ENCODE measurements around the gene RPN1. TPM values are rescaled to one million over a fixed set of nuclear protein-coding genes. Genes with fewer than 3 reads are reported as not detected.
A peak's percentile ranks its signal among the peaks of the same experiment; 100 is the strongest.

Gene RPN1
- total RNA-seq, 2 donors from 2014 or later, result 126 to 133 TPM

- Histone ChIP-seq H3K27me3 (no peaks in the 10 kb centered on the region), H3K27ac (no peak overlapping the region), H3K4me1 (no peaks in the 10 kb centered on the region), H3K9me3 (no peaks in the 10 kb centered on the region), H3K36me3 (replicated peaks in 1 of 2; ENCODE audit: insufficient read depth in 1 of 2, low read depth in 2 of 2) (no peaks in the 10 kb centered on the region), H3K4me3 (no peak overlapping the region)
- DNase-seq (no peak), ATAC-seq (no peak)
- TF ChIP-seq POLR2A (IDR thresholded peaks at IDR 0.05) (no peak), CTCF (IDR thresholded peaks at IDR 0.05) (no peak)
- WGBS, 2 donors, result 73 to 74% methylated on average over 6 to 12 of the region's 12 CpGs
- intact Hi-C loops (cut with DNase I), result no loop called here
These were observed 74.8 kb downstream of the RPN1 start for GRCh38 chr3:128575777-128576176.

GRCh38 chr3:128573707-128574162, 76.9 kb downstream of the RPN1 start:
- intact Hi-C loops (cut with DNase I), result no loop called here
- H3K4me1 ChIP-seq, result no peaks in the 10 kb centered on the region
- TF ChIP-seq CTCF (IDR thresholded peaks at IDR 0.05), result no peak
- no peak for DNase-seq
- peak; percentile 30 for ATAC-seq
- H3K4me3 ChIP-seq, result no peak overlapping the region
- 41 to 49% methylated on average over 14 of the region's 14 CpGs for WGBS, 2 donors
- H3K9me3 ChIP-seq, result no peaks in the 10 kb centered on the region
- H3K27me3 ChIP-seq, result no peaks in the 10 kb centered on the region
- H3K36me3 ChIP-seq (replicated peaks in 1 of 2; ENCODE audit: insufficient read depth in 1 of 2, low read depth in 2 of 2), result no peaks in the 10 kb centered on the region
- no peak overlapping the region for H3K27ac ChIP-seq

- Histone ChIP-seq H3K4me1 (no peaks in the 10 kb centered on the region), H3K27me3 (no peaks in the 10 kb centered on the region), H3K9me3 (no peaks in the 10 kb centered on the region), H3K36me3 (replicated peaks in 1 of 2; ENCODE audit: insufficient read depth in 1 of 2, low read depth in 2 of 2) (no peaks in the 10 kb centered on the region), H3K27ac (no peak overlapping the region), H3K4me3 (no peak overlapping the region)
- ATAC-seq, result no peak
- DNase-seq, result no peak
- intact Hi-C loops (cut with DNase I), result no loop called here
- 21 to 51% methylated on average over 4 to 6 of the region's 6 CpGs for WGBS, 2 donors
- TF ChIP-seq POLR2A (IDR thresholded peaks at IDR 0.05), result no peak
- no peak for TF ChIP-seq CTCF (IDR thresholded peaks at IDR 0.05)
These were observed 77.5 kb downstream of the RPN1 start for GRCh38 chr3:128573160-128573559.

- no peaks in the 10 kb centered on the region for H3K9me3 ChIP-seq
- no peak overlapping the region for H3K27ac ChIP-seq
- WGBS, 2 donors, result 31 to 52% methylated on average over 5 of the region's 5 CpGs
- DNase-seq (no peak), ATAC-seq (no peak)
- intact Hi-C loops (cut with DNase I), result no loop called here
- peak in 1 of 7 experiments; percentile 23 for TF ChIP-seq CTCF (IDR thresholded peaks at IDR 0.05)
- TF ChIP-seq POLR2A (IDR thresholded peaks at IDR 0.05), result no peak
- no peaks in the 10 kb centered on the region for H3K36me3 ChIP-seq (replicated peaks in 1 of 2; ENCODE audit: insufficient read depth in 1 of 2, low read depth in 2 of 2)
- H3K4me1 ChIP-seq, result no peaks in the 10 kb centered on the region
- H3K4me3 ChIP-seq, result no peak overlapping the region
- H3K27me3 ChIP-seq, result no peaks in the 10 kb centered on the region
These were observed 77.9 kb downstream of the RPN1 start for GRCh38 chr3:128572644-128573105.

- 76 to 88% methylated on average over 9 to 13 of the region's 13 CpGs for WGBS, 2 donors
- intact Hi-C loops (cut with DNase I), result no loop called here
- no peaks in the 10 kb centered on the region for H3K4me1 ChIP-seq
- H3K4me3 ChIP-seq, result no peak overlapping the region
- H3K27ac ChIP-seq, result no peak overlapping the region
- no peak for ATAC-seq
- H3K36me3 ChIP-seq (replicated peaks in 1 of 2; ENCODE audit: insufficient read depth in 1 of 2, low read depth in 2 of 2), result no peaks in the 10 kb centered on the region
- DNase-seq, result no peak
- H3K27me3 ChIP-seq, result no peaks in the 10 kb centered on the region
- H3K9me3 ChIP-seq, result no peaks in the 10 kb centered on the region
- TF ChIP-seq POLR2A (IDR thresholded peaks at IDR 0.05) (no peak), CTCF (IDR thresholded peaks at IDR 0.05) (no peak)
These were observed 78.6 kb downstream of the RPN1 start for GRCh38 chr3:128572013-128572412.
